ENCODE data around the gene PYM1.

- TF ChIP-seq CTCF (conservative IDR thresholded peaks at IDR 0.05; ENCODE audit: low read length) (no peak), EZH2phosphoT487 (IDR thresholded peaks at IDR 0.05; ENCODE audit: borderline replicate concordance) (no peak)
These were observed 34.0 kb downstream of the PYM1 start for GRCh38 chr12:55893723-55894122.
